GM12872 (cell line): Measurements from ENCODE around the gene SUCLA2.

Experiments
- CTCF ChIP-seq: IDR thresholded peaks from 3 replicates; pipeline ENCODE4 v1.5.1; 2011; ENCODE audit warnings: low read depth, mild to moderate bottlenecking, low read length, moderate library complexity; ENCODE audit not compliant: insufficient read depth

Gene SUCLA2

DNA sequence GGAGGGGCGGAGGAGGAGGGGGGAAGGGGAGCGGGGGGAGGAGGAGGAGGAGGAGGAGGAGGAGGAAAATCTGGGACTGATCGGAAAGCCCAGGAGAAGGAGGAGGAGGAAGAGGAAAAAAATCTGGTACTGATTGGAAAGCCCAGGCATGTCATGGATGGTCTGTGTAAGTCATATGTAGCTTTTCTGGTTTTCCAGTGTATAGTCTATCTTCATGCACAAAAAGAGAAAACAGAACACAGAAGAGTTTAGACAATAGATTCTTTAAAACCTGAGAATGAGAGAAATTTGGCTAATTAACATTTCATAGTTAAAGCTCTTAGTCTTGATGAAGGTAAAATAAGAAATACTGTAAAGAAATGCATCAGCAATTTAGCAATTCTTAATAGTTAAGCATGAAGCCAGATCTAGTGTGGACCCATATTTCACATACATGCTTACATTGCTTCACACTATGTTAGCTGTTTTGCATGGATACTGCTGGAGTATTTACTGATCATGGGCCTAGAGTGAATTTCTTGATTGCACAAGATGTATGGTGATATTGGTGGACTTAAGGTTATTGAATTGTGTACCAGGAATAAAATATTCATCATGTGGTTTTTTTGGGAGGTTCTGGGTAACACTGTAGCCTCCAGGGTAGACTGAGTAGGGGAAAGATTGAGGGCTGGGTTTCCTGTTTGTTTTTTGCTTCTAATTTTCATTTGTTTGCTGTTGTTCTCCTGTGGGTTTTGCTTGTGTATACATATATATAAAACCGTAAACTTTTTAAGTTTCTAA lies 41.4 kb downstream of the SUCLA2 start:
- TF ChIP-seq CTCF, result no peak

GRCh38 chr13:47957073-47957472 lies 44.0 kb downstream of the SUCLA2 start:
- no peak for TF ChIP-seq CTCF

- no peak for TF ChIP-seq CTCF
Measured at GRCh38 chr13:47955836-47956235, 45.2 kb downstream of the SUCLA2 start.

GRCh38 chr13:47949799-47950198 lies 51.3 kb downstream of the SUCLA2 start:
- TF ChIP-seq CTCF, result no peak

DNA sequence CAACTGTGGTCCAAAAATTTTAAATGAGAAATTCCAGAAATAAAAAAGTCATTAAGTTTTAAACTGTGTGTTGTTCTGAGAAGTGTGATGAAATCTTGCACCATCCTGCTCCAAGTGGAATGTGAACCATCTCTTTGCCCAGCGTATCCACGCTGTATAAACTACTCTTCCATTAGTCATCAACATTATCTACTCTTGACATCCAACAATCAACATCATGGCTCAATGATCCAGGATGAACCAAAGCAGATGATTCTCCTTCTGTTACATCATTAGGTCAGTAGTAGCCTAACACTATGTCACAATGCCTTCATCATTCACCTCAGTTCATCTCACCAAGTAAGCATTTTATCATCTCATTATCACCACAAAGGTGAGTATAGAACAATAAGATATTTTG lies 55.3 kb downstream of the SUCLA2 start:
- no peak for TF ChIP-seq CTCF

DNA sequence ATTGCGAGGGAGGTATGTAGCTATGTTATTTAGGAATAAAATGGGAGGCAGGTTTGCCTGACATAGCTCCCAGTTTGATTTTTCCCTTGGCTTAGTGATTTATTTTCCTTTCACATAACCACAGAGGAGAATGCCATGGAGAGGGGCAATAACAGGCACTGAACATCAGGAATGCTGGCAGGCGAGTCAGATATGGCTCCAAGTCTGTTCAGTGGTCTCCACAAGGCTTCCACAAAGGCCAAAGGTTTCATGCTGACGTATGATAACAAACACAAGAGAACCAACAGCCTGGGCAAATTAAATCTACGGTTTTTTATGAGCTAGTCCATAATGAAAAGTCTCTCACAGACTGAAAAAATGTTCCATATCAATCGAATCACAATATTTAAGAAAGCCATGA lies 66.7 kb downstream of the SUCLA2 start:
- TF ChIP-seq CTCF, result no peak

DNA sequence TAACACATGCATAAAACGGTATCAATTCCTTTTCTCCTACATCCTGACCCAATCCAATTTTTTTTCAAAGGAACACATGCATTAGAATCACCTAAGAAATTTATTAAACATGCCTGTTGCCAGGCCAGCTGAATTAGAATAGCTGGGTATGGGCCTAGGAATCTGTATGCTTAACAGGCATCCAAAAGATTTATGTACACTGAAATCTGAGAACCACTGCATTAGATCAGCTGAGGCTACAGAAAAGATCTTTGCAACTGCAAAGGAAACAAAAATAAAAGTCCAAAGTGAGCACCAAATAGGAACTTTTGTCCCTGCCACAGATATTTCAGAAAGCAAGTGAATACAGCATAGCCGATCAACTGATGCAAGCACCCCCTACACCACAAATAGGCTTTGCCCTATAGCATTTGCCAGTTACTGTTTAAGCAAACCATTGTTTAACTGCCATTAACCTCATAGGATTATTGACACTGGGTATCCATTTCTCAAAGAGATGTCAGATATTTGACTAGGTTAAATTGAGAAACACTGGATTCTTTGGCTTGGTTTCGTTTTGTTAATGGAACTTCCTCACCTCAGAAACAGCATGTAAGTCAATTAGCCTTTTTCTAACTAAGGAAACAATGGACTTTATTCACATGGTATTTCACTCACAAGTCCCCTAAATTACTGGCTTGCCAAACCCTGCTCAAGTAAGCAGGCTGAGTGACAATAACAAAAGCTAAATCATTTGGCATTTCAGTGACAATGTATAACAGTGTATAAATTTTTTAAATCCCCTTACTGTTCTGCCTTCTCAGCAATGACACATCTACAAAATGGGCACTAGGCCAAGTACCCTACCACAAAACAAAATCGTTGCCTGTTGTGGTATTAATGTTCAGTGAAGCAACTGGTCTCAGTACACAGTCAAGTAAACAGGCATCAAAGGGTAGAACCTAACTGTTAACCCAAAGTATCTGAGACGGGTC lies 67.8 kb downstream of the SUCLA2 start:
- no peak for TF ChIP-seq CTCF
